Inferior parietal cortex (tissue), 1 donor: ENCODE measurements around the gene DSG2.

Experiments
- DNase-seq: peaks from one replicate; pipeline ENCODE4 v3.0.0-alpha.2; 2016; ENCODE audit errors: extremely low spot score

DSG2 gene

DNA sequence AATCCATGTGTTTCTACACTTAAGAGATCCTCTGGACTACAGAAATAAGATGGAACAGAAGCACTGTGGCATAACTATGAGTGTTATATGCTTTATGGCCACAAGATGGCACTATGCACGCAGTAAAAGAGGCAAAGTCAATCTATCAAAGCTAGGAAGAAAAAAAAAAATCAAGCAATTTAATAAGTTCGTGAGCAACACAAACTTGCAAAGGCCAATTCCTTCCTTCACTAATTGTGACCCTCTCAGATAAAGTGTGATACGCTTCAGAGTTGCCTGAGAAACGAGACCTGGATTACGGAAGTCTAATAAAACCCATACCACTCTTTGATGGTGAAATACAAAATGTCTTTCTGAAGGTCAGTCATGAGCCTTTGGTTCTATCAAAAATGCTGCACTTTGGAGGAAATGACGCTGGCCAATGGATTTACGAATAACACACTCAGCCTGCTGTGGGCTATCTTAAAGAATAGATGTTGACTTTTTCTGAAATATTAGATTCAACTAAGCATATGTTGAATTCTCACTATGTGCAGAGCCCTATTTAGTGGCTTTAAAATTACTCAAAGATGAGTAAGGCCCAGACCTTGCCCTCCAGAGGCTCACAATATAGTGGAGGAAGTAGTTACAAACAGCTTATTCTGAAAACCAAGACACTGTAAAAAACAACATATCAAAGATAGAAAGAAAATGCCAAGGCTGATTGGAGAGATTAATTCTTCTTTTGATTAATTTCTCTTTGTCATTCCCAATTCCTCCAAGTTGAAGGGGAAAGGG is 58.2 kb downstream of the DSG2 start:
- DNase-seq: peak; percentile 88

DNA sequence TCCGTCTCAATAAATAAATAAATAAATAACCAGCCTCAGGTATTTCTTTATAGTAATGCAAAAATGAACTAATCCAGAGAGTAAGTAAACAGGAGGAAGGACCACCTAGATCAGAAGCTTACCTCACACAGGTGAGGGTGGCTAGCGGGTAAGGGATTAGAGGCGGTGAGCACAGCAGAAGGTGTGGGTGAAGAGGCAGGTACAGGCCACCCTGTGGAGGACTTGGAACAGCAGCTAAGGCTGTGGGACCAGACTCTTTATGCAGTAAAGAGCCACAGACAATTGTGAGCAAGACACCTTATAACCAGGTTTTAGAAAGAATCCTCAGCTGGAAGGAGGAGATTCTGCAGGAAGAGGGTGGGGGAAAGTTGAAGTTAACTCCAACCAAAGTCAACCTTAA is 59.5 kb downstream of the DSG2 start:
- no peak for DNase-seq

DNA sequence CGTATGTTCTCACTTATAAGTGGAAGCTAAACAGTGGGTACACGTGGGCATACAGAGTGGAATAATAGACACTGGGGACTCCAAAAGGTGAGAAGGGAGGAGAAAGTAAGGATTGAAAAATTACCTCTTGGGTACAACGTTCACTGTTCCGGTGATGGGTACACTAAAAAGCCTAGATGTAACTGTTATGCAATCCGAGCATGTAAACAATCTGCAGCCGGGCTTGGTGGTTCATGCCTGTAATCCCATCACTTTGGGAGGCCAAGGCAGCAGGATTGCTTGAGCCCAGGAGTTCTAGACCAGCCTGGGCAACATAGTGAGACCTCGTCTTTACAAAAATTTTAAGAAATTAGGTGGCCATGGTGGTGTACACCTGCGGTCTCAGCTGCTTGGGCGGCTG is 60.6 kb downstream of the DSG2 start:
- no peak for DNase-seq

DNA sequence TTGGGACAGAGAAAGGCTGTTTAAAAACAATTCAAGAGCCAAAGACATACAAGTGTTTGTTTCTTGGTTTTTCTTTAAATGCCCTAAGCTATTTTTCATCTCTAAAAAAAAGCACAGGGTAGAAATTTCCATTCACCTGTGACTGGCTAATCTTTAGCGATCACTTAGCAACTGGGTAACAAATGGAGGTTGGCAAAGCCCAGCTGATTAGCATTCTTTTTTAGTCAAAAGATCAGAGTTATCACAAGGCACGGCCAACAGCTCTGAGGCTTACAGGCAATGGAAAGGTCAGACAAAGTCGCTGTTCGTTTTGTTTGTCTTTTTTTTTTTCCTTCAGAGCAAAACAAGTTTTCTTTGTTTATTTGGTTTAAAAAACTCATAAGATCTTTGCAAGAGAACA is 64.7 kb downstream of the DSG2 start:
- DNase-seq: no peak

DNA sequence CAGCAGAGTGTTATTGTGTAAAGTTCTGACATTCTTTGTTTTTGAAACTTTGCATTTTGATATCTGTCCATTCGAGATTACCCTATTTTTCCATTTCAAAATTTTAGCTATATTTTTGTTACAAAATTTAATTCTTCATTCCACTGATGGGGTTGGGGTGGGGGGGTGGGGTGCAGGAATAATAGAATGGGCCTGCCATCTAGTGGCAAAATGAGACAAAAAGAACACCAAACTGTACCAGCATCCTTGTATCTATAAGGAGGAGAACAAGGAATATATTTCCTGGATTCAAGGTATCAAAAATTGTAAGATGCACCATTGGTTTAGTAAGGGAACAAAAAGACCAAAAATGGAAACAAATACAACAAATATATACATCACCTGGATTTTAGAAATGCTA is 65.8 kb downstream of the DSG2 start:
- no peak for DNase-seq

DNA sequence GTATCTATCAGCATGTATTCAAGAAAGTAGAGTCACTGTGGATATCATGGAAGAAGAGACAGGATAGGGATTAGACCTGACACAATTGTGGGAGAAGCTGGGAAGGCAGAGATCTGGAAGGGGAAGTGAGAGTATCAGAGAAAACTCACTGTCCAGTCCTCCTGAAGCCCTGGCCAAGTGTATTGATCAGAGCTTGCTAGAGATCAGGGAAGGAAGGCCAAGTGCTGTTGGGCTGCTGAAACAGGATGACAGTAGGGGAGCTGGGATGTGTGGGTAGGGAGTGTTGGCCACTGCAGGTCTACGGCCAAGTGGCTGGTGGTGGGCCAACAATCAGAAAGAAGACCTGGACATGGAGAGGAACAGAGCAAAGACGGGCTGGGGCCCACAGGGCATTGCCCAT is 67.4 kb downstream of the DSG2 start:
- no peak for DNase-seq

DNA sequence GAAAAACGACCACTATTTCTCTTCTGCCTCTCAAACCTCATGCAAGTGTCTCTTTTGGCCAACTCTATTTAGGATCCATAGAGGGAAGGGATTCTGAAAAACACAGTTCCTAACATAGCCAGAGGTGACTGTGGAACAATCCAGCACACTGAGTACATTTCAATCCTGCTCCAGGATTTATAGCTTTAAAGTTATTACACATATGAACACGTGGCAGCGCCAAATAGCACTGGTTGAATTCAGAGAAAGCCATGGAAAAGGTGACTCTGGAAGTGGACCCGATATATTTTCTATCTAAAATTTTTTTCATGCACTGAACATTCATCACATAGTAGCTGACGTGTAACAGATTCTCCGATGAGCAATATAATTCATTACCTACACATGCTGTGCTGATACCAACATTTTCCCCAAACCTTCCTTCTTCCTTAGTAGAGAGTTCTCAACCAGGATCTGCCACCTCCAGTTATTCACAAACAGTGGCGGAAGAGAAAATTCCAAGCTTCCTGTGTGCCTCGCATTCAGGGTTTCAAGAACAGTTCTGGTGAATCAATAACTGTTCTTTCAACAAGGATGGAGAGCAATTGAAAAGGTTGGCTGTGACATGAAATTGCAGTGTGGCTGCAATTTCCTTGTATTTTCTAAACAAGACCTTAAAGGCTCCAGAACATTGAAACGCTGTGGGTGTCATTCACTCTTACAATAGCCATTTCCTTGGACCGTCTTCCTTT is 68.0 kb downstream of the DSG2 start:
- no peak for DNase-seq

DNA sequence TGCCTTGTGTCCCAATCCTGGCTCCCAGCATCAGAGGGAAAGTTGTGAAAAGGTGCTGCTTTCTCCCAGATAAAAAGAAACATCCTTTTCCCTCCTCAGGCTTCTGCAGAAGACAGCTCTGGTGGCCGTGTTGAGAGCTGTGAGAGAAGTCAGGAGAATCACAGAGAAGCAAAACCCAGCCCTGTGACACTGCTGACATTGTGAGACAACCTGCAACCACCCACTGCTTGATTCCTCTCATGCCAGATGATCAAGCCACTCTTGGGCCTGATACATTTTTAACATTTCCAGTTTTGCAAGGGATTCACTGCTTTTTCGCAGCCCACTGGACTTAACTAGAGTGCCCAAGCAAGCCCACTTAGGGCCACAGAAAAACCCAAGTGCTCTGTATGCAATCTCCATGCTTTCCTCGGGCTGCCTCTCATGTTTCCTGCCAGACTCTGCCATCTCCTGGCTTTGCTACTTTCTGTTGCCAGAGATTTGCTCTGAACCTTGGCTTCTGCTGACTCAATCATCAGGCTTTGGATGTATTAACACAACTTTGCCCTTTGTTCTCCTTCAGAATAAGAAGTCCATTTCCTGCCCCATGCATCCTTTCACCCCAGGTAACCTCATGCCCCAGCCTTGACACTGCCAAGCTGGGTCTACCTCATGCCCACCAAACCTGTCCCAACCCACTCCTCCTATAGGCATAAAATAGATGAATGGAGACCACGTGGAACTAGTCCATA is 68.8 kb downstream of the DSG2 start:
- no peak for DNase-seq

DNA sequence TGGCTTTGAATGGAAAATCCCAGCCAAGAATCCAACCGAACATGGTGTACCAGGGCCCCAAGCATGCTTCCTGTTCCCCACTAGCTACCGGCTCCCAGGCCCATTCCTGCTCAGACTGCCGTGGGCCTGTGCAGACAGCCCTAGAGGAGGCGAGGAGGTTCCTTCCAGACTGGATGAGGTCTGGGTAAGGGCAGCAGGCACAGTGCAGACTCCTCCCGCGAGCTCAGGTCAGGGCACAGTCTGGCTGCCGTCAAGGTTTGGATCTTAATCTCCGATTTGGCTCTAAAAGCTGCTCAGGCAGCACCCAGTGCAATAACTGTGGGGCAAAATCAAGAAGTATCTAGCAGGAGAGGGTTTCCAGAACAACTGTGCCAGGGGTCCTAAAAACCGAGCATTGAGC is 74.4 kb downstream of the DSG2 start:
- no peak for DNase-seq

DNA sequence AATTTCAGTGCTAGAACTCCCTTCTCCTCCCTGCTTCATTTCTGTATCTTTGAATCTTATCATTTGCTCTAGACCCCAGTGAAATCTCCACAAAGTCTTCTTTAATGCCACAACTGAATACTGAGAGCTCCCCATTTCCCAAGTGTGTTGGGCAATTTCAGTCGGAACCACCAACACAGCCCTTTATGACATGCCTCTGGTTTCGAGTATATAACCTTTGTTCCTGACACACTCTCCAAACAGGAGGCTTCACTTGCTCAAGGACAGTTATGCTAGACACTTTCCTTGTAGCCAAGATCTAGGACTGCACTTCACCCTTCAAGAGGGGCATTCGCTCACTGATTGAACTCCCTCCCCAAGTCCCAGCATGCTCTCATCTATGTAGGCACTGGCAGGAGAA is 75.1 kb downstream of the DSG2 start:
- no peak for DNase-seq

DNA sequence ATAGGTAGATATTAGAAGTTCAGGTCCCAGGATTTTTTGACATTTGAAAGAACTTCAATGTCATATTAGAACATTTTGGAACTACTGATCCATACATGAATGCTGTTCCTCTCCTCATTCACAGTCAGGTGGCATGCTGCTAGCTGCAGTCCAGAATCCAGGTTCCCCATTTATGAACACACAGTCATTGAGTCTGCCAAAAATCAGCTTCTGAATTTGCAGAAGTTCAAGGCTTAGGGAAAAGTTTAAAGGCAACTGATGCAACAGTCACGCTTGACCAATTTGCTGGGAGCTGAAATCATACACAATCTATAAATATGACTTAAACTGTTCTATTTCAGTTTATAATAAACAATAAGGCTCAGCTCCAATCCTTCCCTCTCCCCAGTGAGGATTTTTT is 76.4 kb downstream of the DSG2 start:
- DNase-seq: no peak

DNA sequence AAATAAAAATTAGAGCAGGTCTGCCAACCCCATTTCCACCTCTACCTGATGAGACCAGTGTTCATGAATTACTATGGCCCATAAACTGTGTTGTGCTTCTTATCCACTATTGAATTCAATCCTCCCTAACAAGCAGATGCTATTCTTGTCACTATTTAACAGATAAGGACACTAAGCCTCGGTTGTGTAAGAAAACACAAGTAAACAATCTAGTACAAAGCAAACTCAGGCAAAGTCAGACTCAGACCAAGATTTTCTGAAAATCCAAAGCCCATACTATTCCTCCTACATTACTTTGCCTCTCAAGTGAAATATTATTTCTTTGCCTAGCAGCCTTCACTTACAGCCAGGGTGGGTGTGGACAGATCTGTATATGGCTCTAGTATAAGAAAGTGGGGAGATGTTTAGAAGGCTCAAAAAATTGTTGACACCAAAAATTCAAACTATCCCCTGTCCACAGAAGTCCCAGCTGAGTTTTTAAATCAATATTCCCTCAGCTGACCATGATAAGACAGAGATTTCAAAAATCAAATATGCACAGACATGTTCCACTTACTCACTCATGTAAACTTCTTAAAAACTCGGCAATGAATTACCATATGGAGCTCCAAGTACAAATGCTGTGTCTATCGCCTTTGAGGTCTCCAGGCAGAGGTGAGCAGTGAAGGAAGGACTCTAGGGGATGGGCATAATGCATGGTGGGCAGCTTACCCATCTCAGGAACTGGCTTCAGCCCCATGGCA is 77.7 kb downstream of the DSG2 start:
- no peak for DNase-seq

DNA sequence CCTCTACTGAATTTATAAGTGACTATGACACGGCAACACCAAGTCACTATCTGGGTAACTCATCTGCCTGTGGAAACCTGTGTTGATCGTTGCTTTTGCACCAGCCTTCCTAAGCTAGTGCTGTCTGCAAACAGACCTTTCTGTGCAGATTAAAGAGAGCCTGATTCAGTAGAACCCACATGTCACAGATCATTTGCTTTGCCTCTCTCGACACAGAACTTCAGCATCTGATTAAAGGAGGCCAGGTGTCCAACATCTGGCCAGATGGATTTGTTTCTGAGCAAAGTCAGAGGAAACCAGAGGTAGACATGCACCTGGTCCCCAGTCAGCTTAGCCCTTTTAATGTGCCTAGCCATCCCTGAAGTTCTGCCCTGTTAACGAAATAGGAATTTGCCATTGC is 78.7 kb downstream of the DSG2 start:
- DNase-seq: no peak

DNA sequence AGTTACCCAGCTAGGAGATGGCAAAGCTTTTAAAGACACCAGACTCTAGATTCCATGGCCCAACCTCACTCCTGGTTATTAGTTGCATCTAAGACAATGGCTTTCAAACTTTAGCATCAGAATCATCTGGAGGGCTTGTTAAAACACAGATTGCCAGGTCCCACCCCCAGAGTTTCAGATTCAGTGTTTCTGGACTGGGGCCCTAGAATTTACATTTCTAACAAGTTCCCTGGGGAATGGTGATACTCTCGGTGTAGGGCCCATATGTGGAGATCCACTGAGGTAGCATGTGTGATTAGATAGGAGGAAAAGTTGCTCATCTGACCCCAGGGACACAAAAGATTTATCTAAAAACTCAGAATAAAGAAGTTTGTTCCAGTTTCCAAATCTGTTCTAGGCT is 79.2 kb downstream of the DSG2 start:
- DNase-seq: no peak

DNA sequence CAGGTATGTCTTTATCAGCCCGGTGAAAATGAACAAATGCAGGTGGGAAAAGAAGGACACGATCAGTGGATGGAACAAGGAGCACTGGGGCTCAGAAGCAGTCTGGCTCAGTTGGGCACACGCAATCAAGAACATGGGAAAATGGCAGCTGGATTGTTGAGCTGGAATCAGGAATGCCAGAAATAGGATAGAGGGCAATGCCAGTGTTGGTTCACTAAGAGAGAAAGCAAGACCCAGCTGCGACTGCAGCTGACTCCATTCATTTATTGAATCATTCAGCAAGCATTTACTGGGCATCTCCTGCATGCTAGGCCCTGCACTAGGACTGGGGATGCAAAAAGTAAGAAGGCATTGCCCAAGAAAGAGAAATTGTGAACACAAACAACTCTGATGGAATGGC is 80.1 kb downstream of the DSG2 start:
- no peak for DNase-seq

DNA sequence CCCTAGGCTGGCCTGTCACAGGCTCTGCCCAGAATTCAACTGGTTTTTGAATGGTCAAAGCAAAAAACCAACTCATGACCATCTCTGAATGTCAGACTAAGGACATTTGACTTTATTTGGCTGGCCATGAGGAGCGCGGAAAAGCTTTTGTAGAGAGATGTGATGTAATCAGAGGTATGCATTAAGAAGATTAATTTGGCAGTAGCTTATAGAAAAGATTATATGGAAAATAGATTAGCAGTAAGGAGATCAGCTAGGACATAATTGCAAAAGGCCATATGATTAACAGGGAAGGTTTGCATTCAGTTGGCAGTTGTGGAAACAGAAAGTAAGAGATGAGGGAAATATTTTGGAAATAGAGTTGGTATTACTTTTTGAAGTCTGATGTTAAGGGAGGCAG is 81.4 kb downstream of the DSG2 start:
- no peak for DNase-seq

DNA sequence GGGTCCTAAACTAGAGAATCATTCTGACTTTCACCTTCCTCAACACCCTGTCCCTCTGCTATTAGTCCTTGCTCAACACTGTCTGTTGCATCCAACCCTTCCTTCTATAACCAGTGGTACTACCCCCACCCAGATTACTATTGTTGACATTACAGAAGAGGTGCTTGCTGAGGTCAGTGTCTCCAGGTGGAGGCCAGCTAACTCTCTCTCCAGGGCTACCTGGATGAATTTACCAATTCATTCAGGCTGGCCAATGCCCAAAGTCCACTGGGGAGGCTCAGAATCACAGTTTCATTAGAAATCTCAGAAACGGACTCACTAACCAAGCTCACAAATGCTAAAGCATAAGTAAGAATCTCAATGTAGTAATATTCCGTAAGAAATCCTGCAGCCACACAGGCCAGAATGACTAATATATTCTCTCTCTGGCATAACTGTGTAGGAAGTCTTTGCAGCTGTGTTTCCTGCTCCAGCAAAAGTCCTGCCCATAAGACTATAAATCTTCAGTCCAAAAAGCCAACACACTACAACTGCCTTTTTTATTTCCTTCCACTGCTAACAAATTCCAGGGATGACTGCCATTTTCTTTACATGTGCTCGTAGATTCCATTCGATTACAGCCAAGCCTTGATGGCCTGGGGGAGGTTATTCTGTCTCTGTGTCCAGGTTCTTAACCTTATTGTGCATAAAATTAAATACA is 83.7 kb downstream of the DSG2 start:
- DNase-seq: no peak

DNA sequence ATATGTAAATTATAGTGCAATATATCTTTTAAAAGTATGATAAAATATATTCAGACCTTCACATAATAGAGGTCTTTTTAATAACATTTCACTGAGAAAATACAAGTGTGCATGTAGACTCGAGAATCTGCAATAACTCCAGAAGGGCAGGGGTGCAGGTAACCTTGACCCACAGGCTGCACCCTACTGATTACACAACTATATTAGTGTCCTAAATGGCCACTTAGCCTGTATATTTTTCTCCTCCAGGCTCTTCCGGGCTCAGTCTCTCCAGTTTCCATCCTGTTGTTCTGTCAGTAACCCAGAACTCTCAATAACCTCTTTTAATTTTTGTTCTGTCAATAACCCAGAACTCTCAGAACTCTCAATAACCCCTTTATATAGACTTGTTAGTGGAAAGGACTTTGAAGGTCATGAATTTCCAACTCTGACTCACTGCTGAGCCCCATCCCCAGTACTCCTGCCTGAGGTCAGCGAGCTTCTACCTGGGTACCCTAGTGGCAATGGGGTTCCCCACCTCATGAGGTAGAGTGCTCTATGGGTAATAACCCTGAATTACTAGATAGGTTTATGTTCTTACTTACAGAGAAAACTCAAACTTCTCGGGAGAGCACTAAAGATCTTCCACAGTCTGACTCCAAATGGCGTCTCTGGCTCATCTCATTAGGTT is 85.3 kb downstream of the DSG2 start:
- no peak for DNase-seq

DNA sequence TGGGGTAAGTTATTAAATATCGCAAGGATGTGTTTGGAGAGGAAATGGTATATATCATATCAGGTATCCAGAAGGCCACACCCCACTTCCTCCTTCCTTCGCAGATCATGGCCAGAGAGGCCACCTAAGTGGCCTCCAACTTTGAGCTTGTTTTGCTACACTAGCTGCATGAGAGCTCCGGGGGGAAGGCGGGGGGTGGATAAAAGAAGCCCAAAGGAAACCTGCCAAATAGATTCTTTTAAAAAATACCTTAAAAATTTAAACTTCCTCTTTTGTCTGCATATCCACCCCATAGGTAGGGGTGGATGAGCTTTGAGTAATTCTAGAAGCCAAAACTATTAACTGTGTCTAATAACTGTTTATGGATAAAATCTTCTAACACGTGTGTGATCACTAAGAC is 88.0 kb downstream of the DSG2 start:
- DNase-seq: no peak

DNA sequence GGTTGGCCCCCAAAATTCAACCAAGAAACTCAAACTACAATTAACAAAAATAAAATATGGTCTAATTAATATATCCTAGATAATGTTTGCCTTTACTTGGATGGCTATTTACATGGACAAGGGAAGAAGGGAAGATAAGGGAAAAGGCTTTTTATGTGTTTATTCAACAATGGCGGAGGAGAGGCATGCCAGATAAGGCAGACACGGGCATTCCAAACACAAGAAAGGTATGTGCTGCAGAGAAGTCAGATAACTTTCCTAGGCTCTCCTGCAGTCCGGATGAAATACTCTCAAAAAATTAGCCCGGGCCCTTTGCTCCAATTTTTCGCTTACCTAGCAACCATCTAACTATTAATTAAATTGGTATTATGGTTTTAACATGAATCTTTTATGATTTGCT is 88.6 kb downstream of the DSG2 start:
- DNase-seq: no peak

DNA sequence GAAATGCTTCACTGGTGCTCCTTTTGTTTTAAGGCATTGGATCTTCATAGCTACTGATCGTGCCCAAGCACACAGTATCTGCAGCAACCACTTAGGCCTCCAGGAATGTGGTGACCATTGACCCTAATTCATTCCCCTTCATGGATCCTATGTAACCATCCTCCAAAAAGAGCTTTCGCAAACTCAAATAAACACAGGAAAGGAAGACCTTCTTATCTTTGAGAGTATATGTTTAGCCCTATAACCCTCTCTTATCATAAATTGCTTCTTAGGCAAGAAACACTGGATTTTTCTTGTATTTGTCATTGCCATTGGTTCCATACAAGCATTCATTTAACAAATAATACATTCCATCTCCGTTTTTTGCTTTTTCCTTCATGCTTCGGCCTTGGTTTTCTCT is 89.6 kb downstream of the DSG2 start:
- DNase-seq: no peak
